ENCODE results near the gene SETD2. TPM values are rescaled to one million over a fixed set of nuclear protein-coding genes. Genes with fewer than 3 reads are reported as not detected.
"Not testable (repeated sequence)": the region's sequence is repeated elsewhere in the genome, so short reads cannot be mapped to it uniquely, and the experiment has no call there.

SETD2 gene
- total and polyA plus RNA-seq, 9 of the 15 experiments (the other 6 are each of a cell fraction or from before 2014, with no cell fraction given): 8.2 to 44.0 (median 33.6) TPM

GRCh38 chr3:47181685-47182084, 17.8 kb upstream of the SETD2 start:
- H3K9me1 ChIP-seq (ENCODE audit: control insufficient read depth, insufficient read depth, low read length); H3K9me3 ChIP-seq (replicated peaks; ENCODE audit: control insufficient read depth, insufficient read depth, low read depth, low read length); H3K4me2 ChIP-seq (ENCODE audit: insufficient read depth, low read length); CTCF ChIA-PET (ENCODE audit: low intra/inter-chr PET ratio); FAIRE-seq; H3K79me2 ChIP-seq (ENCODE audit: control insufficient read depth, insufficient read depth, low read length); in situ Hi-C loops (cut with MboI); H3K4me1 ChIP-seq (replicated peaks in 1 of 2; ENCODE audit: control insufficient read depth in 2 of 2, insufficient read depth in 2 of 2, low read length in 2 of 2); H2AFZ ChIP-seq (ENCODE audit: low read depth, low read length); H3K9ac ChIP-seq (ENCODE audit: insufficient read depth in 1 of 2, low read depth in 2 of 2, low read length in 2 of 2); BruUV-seq (replicated peaks); ATAC-seq; DNase-seq (ENCODE audit: extremely low read depth in 1 of 4, low spot score in 3 of 4); H3K27me3 ChIP-seq (ENCODE audit: control insufficient read depth in 2 of 2, insufficient read depth in 2 of 2, low read length in 2 of 2); H3K27ac ChIP-seq (ENCODE audit: extremely low read depth, low read depth, low read length); H4K20me1 ChIP-seq (replicated peaks; ENCODE audit: control insufficient read depth, insufficient read depth, low read length); H3K36me3 ChIP-seq (ENCODE audit: control insufficient read depth, insufficient read depth, low read length); H3K4me3 ChIP-seq; intact Hi-C loops (cut with micrococcal nuclease); TF ChIP-seq CEBPG (tag; conservative IDR thresholded peaks at IDR 0.05 in 1 of 2, IDR thresholded peaks at IDR 0.05 in 1 of 2): not testable (repeated sequence)
- TF ChIP-seq CEBPB (tag; IDR thresholded peaks at IDR 0.05) (peak; percentile 73), CEBPG (CRISPR knock-in tag; IDR thresholded peaks at IDR 0.05) (peak; percentile 24; the same call in 1 of the 2 replicates)
- POLR2A ChIA-PET: interaction anchor here (1.6 kb wide), 1 partner anchor 10 kb away, joined by 3 read pairs; no protein-coding TSS in a partner anchor
- 73% methylated on average over 4 of the region's 4 CpGs for WGBS (ENCODE audit: insufficient coverage, low coverage, missing lambda C conversion rate)

GRCh38 chr3:47180011-47180410, 16.1 kb upstream of the SETD2 start:
- H3K9me1 ChIP-seq (ENCODE audit: control insufficient read depth, insufficient read depth, low read length); CTCF ChIA-PET (ENCODE audit: low intra/inter-chr PET ratio); H3K4me2 ChIP-seq (ENCODE audit: insufficient read depth, low read length); in situ Hi-C loops (cut with MboI); H3K4me1 ChIP-seq (replicated peaks in 1 of 2; ENCODE audit: control insufficient read depth in 2 of 2, insufficient read depth in 2 of 2, low read length in 2 of 2); FAIRE-seq; ATAC-seq; DNase-seq (ENCODE audit: extremely low read depth in 1 of 4, low spot score in 3 of 4); H3K79me2 ChIP-seq (ENCODE audit: control insufficient read depth, insufficient read depth, low read length); H3K9ac ChIP-seq (ENCODE audit: insufficient read depth in 1 of 2, low read depth in 2 of 2, low read length in 2 of 2); H4K20me1 ChIP-seq (replicated peaks; ENCODE audit: control insufficient read depth, insufficient read depth, low read length); intact Hi-C loops (cut with micrococcal nuclease); H3K4me3 ChIP-seq; H3K36me3 ChIP-seq (ENCODE audit: control insufficient read depth, insufficient read depth, low read length); BruUV-seq (replicated peaks); H2AFZ ChIP-seq (ENCODE audit: low read depth, low read length); H3K9me3 ChIP-seq (replicated peaks; ENCODE audit: control insufficient read depth, insufficient read depth, low read depth, low read length); H3K27ac ChIP-seq (ENCODE audit: extremely low read depth, low read depth, low read length); H3K27me3 ChIP-seq (ENCODE audit: control insufficient read depth in 2 of 2, insufficient read depth in 2 of 2, low read length in 2 of 2): not testable (repeated sequence)
- POLR2A ChIA-PET: interaction anchor here (1.2 to 1.4 kb wide), 3 partner anchors 10 to 16 kb away, joined by 4 to 10 read pairs (median 4); partner anchors contain the start of gene SETD2
- 88% methylated on average over 12 of the region's 12 CpGs for WGBS (ENCODE audit: insufficient coverage, low coverage, missing lambda C conversion rate)
